AG04450 (cell line): ENCODE data around the gene MYBPC1. TPM values are rescaled to one million over a fixed set of nuclear protein-coding genes. Genes with fewer than 3 reads are reported as not detected.
A peak's percentile ranks its signal among the peaks of the same experiment; 100 is the strongest.

Experiments used
- CTCF ChIA-PET: fragments of 300-600, 350-600 bp; formaldehyde crosslinking; extraction: SDS; loops from one replicate; lab custom pipeline; 2022; ENCODE audit warnings: antibody characterized with exemption, inconsistent platforms; lab: Charles Lee
- POLR2A ChIA-PET: fragments of 350-600 bp; formaldehyde crosslinking; extraction: SDS; loops from one replicate; lab custom pipeline; 2021; ENCODE audit warnings: antibody characterized with exemption, inconsistent platforms; lab: Yijun Ruan, JAX
- DNase-seq: peaks from one replicate; pipeline ENCODE4 v3.0.0-alpha.2; 2011; ENCODE audit warnings: low read depth, low spot score
- H3K27ac ChIP-seq: one replicate; pipeline ENCODE4 v1.5.1; 2012; ENCODE audit warnings: low read depth, low read length, control low read depth
- H3K27me3 ChIP-seq: one replicate; pipeline ENCODE4 v1.6.0; 2012; ENCODE audit warnings: low read length; ENCODE audit not compliant: control insufficient read depth, insufficient read depth
- H3K4me3 ChIP-seq: 2 replicates; pipeline ENCODE4 v1.5.1; 2011; ENCODE audit warnings: mild to moderate bottlenecking, low read depth, low read length, control low read depth
- H3K9me3 ChIP-seq: 2 replicates; pipeline ENCODE4 v1.5.1; 2012; ENCODE audit warnings: low read length; ENCODE audit not compliant: control insufficient read depth, insufficient read depth
- CTCF ChIP-seq: IDR thresholded peaks from 2 replicates; pipeline ENCODE4 v1.5.1; 2011; ENCODE audit warnings: low read depth, low read length, control low read depth, inconsistent platforms
- polyA plus RNA-seq: library from polyadenylated mRNA; depleted of rRNA; stranded (reverse); fragments of >200 nt; gene quantifications from 2 replicates; pipeline ENCODE4 v1.2.3, GENCODE V29; 2011

MYBPC1 gene
- polyA plus RNA-seq, 1 experiment, result not detected

- no peak for TF ChIP-seq CTCF
- H3K27me3 ChIP-seq, result peaks cover 5% of the 10 kb centered on the region
- no peak overlapping the region for H3K27ac ChIP-seq
- ChIA-PET POLR2A (no interaction called here), CTCF (no interaction called here)
- H3K4me3 ChIP-seq, result no peak overlapping the region
- no peak for DNase-seq
- H3K9me3 ChIP-seq, result no peaks in the 10 kb centered on the region
Measured at GRCh38 chr12:101663298-101663697, 68.5 kb downstream of the MYBPC1 start.

- POLR2A ChIA-PET, result no interaction called here
- peaks cover 5% of the 10 kb centered on the region for H3K27me3 ChIP-seq
- no peak for TF ChIP-seq CTCF
- CTCF ChIA-PET, result no interaction called here
- no peak overlapping the region for H3K27ac ChIP-seq
- H3K9me3 ChIP-seq, result no peaks in the 10 kb centered on the region
- H3K4me3 ChIP-seq, result no peak overlapping the region
- DNase-seq, result no peak
Measured at GRCh38 chr12:101664992-101665391, 70.2 kb downstream of the MYBPC1 start.

- H3K27ac ChIP-seq, result no peak overlapping the region
- no peak for TF ChIP-seq CTCF
- peaks cover 5% of the 10 kb centered on the region for H3K27me3 ChIP-seq
- no peak overlapping the region for H3K4me3 ChIP-seq
- ChIA-PET POLR2A (no interaction called here), CTCF (no interaction called here)
- no peak for DNase-seq
- H3K9me3 ChIP-seq, result no peaks in the 10 kb centered on the region
Measured at GRCh38 chr12:101666052-101666728, 71.4 kb downstream of the MYBPC1 start.

GRCh38 chr12:101667591-101667990 is 72.8 kb downstream of the MYBPC1 start:
- Histone ChIP-seq H3K9me3 (no peaks in the 10 kb centered on the region), H3K4me3 (no peak overlapping the region), H3K27ac (no peak overlapping the region), H3K27me3 (peaks cover 5% of the 10 kb centered on the region)
- TF ChIP-seq CTCF, result no peak
- CTCF ChIA-PET, result no interaction called here
- POLR2A ChIA-PET, result no interaction called here
- DNase-seq, result no peak

- ChIA-PET CTCF (no interaction called here), POLR2A (no interaction called here)
- Histone ChIP-seq H3K27ac (no peak overlapping the region), H3K9me3 (no peaks in the 10 kb centered on the region), H3K4me3 (no peak overlapping the region), H3K27me3 (peaks cover 5% of the 10 kb centered on the region)
- peak; percentile 58 for TF ChIP-seq CTCF
- peak; percentile 7 for DNase-seq
Measured at GRCh38 chr12:101670007-101670671, 75.4 kb downstream of the MYBPC1 start.
